SKM-1 (cell line): ENCODE measurements around the gene CCDC34.

Experiments
- DNase-seq: peaks from one replicate; lab custom pipeline; 2025; ENCODE audit not compliant: unreplicated experiment; lab: John Stamatoyannopoulos, UW

Gene CCDC34

DNA sequence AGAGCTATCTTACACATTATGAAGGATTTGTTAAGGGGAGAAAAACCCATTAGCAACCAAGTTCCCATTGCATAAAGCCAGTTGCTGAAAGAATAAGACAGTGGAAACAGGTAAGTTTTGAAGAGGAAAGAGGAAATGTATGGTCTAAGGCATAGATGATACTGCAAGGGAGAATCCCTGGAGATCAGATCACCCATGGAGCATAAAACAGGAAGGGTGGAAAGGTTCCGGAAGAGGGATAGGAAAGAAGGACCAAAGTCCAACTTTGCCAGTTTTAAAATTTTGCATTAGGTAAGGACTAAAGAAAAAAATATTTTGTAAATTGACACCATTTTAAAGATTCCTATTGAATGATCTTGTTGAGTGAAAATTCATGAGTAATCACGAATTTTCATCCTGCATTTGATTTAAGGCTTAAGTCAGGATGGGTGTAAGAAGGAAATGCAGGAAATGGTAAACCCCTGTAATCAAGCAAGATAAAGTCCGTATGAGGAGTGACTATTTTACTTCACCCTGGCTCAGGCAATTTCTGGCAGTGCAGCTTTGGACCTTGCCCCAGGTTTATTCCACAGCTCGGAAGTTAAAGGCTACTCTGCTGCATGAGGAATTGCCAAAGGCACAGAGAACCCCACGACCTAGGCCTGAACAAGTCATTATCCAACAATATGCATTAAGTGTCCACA is 70.9 kb downstream of the CCDC34 start:
- DNase-seq, result no peak

- no peak for DNase-seq
Observed at GRCh38 chr11:27291302-27291889, 71.6 kb downstream of the CCDC34 start.

GRCh38 chr11:27290261-27291050 is 72.6 kb downstream of the CCDC34 start:
- DNase-seq, result no peak
